Ascending aorta (tissue), 2 donors: Measurements from ENCODE around the gene ADRM1. TPM values are rescaled to one million over a fixed set of nuclear protein-coding genes. Genes with fewer than 3 reads are reported as not detected.
A peak's percentile ranks its signal among the peaks of the same experiment; 100 is the strongest.

ENCODE experiments used
- DNase-seq, 2 donors: peaks; one replicate each; pipeline ENCODE4 v3.0.0-alpha.2; 2019; ENCODE audit warnings: low spot score in 2 of 2
- H3K27ac ChIP-seq, 2 donors: fragments of 200-600 bp; sonication (generic); one replicate each; pipeline ENCODE4 v1.5.1; 2016 to 2017; ENCODE audit warnings: mild to moderate bottlenecking in 1 of 2
- H3K27me3 ChIP-seq: fragments of 200-600 bp; sonication (generic); one replicate; pipeline ENCODE4 v1.5.1; 2017
- H3K36me3 ChIP-seq, 2 donors: fragments of 200-600 bp; sonication (generic); one replicate each; pipeline ENCODE4 v1.5.1; 2016
- H3K4me1 ChIP-seq, 2 donors: fragments of 200-600 bp; sonication (generic); one replicate each; pipeline ENCODE4 v1.5.1; 2016 to 2017; ENCODE audit warnings: mild to moderate bottlenecking in 1 of 2
- H3K4me3 ChIP-seq, 2 donors: fragments of 200-600 bp; sonication (generic); one replicate each; pipeline ENCODE4 v1.5.1; 2016 to 2017; ENCODE audit warnings: mild to moderate bottlenecking in 1 of 2
- H3K9me3 ChIP-seq, 2 donors: fragments of 200-600 bp; sonication (generic); one replicate each; pipeline ENCODE4 v1.5.1; 2016
- CTCF ChIP-seq, 3 experiments: fragments of 200-600 bp in 2 of 3; fragments of 450-650 bp in 1 of 3; sonication (generic) in 2 of 3; IDR thresholded peaks; one replicate each; pipeline ENCODE4 v1.5.1; 2016 to 2019; ENCODE audit warnings: antibody characterized with exemption in 3 of 3, mild to moderate bottlenecking in 1 of 3, moderate library complexity in 1 of 3
- intact Hi-C: fragments of 100-400 bp; cut with DNase I; formaldehyde crosslinking; loops from one replicate; pipeline ENCODE4 v1.15.1; 2023
- total RNA-seq: library from RNA; depleted of rRNA; stranded (reverse); fragments of >200 nt; gene quantifications from one replicate; pipeline ENCODE4 v1.1.0, GENCODE V29; 2016

Gene ADRM1
- total RNA-seq, 1 donor from 2014 or later: 236 TPM

GRCh38 chr20:62355878-62356588, 53.2 kb downstream of the ADRM1 start:
- H3K36me3 ChIP-seq: peaks cover 13 to 17% of the 10 kb centered on the region in 2 donors
- H3K4me3 ChIP-seq: peak overlapping the region; percentile 49 to 60
- H3K4me1 ChIP-seq: peaks cover 63 to 84% of the 10 kb centered on the region in 2 donors
- H3K27me3 ChIP-seq: no peaks in the 10 kb centered on the region
- H3K27ac ChIP-seq: peak overlapping the region; percentile 98 to 99
- intact Hi-C loops: loop anchor here (1.0 to 2.0 kb wide), 2 partner anchors 8 to 13 kb away; no protein-coding TSS in a partner anchor
- no peaks in the 10 kb centered on the region for H3K9me3 ChIP-seq
- peak in 1 of 2 donors; percentile 85 for DNase-seq
- no peak for TF ChIP-seq CTCF (IDR thresholded peaks at IDR 0.05)

- intact Hi-C loops: loop anchor here (1.0 kb wide), 1 partner anchor 8 kb away; no protein-coding TSS in a partner anchor
- H3K4me3 ChIP-seq: peak overlapping the region; percentile 49 to 60
- no peak for DNase-seq
- peaks cover 7 to 12% of the 10 kb centered on the region in 2 donors for H3K36me3 ChIP-seq
- no peaks in the 10 kb centered on the region for H3K9me3 ChIP-seq
- TF ChIP-seq CTCF (IDR thresholded peaks at IDR 0.05): no peak
- H3K4me1 ChIP-seq: peaks cover 65 to 90% of the 10 kb centered on the region in 2 donors
- peak overlapping the region; percentile 98 to 99 for H3K27ac ChIP-seq
- H3K27me3 ChIP-seq: no peaks in the 10 kb centered on the region
These were observed 53.9 kb downstream of the ADRM1 start for GRCh38 chr20:62356589-62357186.

- intact Hi-C loops: no loop called here
- peak overlapping the region; percentile 49 to 60 for H3K4me3 ChIP-seq
- DNase-seq: peak in 1 of 2 donors; percentile 91
- H3K36me3 ChIP-seq: peaks cover 2 to 12% of the 10 kb centered on the region in 2 donors
- H3K27ac ChIP-seq: peak overlapping the region; percentile 98 to 99
- no peaks in the 10 kb centered on the region for H3K27me3 ChIP-seq
- no peaks in the 10 kb centered on the region for H3K9me3 ChIP-seq
- H3K4me1 ChIP-seq: peaks cover 65 to 93% of the 10 kb centered on the region in 2 donors
- no peak for TF ChIP-seq CTCF (IDR thresholded peaks at IDR 0.05)
These were observed 54.4 kb downstream of the ADRM1 start for GRCh38 chr20:62357187-62357667.

- peaks cover 0 to 11% of the 10 kb centered on the region in 2 donors for H3K36me3 ChIP-seq
- intact Hi-C loops: no loop called here
- H3K27me3 ChIP-seq: no peaks in the 10 kb centered on the region
- no peak for DNase-seq
- peak overlapping the region; percentile 98 to 99 for H3K27ac ChIP-seq
- peak overlapping the region; percentile 49 to 60 for H3K4me3 ChIP-seq
- peaks cover 68 to 93% of the 10 kb centered on the region in 2 donors for H3K4me1 ChIP-seq
- H3K9me3 ChIP-seq: no peaks in the 10 kb centered on the region
- no peak for TF ChIP-seq CTCF (IDR thresholded peaks at IDR 0.05)
These were observed 54.9 kb downstream of the ADRM1 start for GRCh38 chr20:62357681-62358080.

Other genes with a start within 250 kb of the ADRM1 start
- gene TAF4, start 237.1 kb upstream of the ADRM1 start, total RNA-seq: 166 TPM
- gene LSM14B, start 180.5 kb upstream of the ADRM1 start, total RNA-seq: 27.6 TPM
- 301 TPM for gene PSMA7, start 159.6 kb upstream of the ADRM1 start, total RNA-seq
- 39.8 TPM for gene SS18L1, start 159.2 kb upstream of the ADRM1 start, total RNA-seq
- 14.5 TPM for gene MTG2, start 120.0 kb upstream of the ADRM1 start, total RNA-seq
- gene HRH3, start 82.7 kb upstream of the ADRM1 start, total RNA-seq: 0.21 TPM
- 25.0 TPM for gene OSBPL2, start 64.5 kb upstream of the ADRM1 start, total RNA-seq
- gene LAMA5, start 64.3 kb downstream of the ADRM1 start, total RNA-seq: 469 TPM
- gene RPS21, start 84.1 kb downstream of the ADRM1 start, total RNA-seq: 1,828 TPM
- 0.43 TPM for gene CABLES2, start 104.3 kb downstream of the ADRM1 start, total RNA-seq
- gene RBBP8NL, start 124.5 kb downstream of the ADRM1 start, total RNA-seq: not detected
- gene GATA5, start 173.0 kb downstream of the ADRM1 start, total RNA-seq: not detected